GM12872 (cell line): Measurements from ENCODE around the gene TMEFF1.
A peak's percentile ranks its signal among the peaks of the same experiment; 100 is the strongest.

Experiments
- CTCF ChIP-seq: IDR thresholded peaks from 3 replicates; pipeline ENCODE4 v1.5.1; 2011; ENCODE audit warnings: low read depth, mild to moderate bottlenecking, low read length, moderate library complexity; ENCODE audit not compliant: insufficient read depth

The TMEFF1 gene

GRCh38 chr9:100485196-100485595, 12.2 kb downstream of the TMEFF1 start:
- no peak for TF ChIP-seq CTCF

GRCh38 chr9:100486479-100487176, 13.7 kb downstream of the TMEFF1 start:
- no peak for TF ChIP-seq CTCF

- TF ChIP-seq CTCF, result no peak
Measured at GRCh38 chr9:100488177-100488576, 15.2 kb downstream of the TMEFF1 start.

- TF ChIP-seq CTCF, result no peak
Measured at GRCh38 chr9:100489836-100490235, 16.9 kb downstream of the TMEFF1 start.

GRCh38 chr9:100492952-100493351, 20.0 kb downstream of the TMEFF1 start:
- TF ChIP-seq CTCF, result 0 out of 3 replicates have a peak, but pooled peaks have one; percentile 6

GRCh38 chr9:100498592-100498991, 25.6 kb downstream of the TMEFF1 start:
- no peak for TF ChIP-seq CTCF

- TF ChIP-seq CTCF, result no peak
Measured at GRCh38 chr9:100499460-100499859, 26.5 kb downstream of the TMEFF1 start.
